Measurements from ENCODE around the gene IQCK.

IQCK gene

DNA sequence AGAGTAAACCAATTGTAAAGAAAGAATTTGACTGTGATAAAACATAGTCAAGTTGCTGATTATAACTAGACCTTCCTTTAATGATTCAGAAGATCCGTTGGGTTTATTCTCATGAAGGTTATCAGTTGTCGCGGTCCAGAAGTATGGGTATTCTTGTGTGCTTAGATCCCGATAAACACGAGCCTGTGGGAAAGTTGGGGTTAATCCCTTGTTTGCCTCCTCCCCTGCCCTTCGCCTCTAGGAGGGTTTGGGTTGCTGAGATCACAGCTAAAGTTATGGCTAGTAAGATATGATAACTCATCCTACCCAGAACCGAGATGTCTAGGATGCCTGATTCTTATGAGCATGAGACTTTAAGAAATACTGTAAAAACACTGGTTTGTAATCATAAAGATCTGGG lies 99.8 kb downstream of the IQCK start:
- Histone ChIP-seq H3K36me3 (no peaks in the 10 kb centered on the region), H3K27me3 (no peaks in the 10 kb centered on the region), H3K27ac (no peak overlapping the region), H3K4me3 (ENCODE audit: low read depth in 1 of 2, low read length in 1 of 2) (no peak overlapping the region), H3K4me1 (ENCODE audit: control insufficient read depth in 1 of 2, insufficient read depth in 1 of 2, low read depth in 1 of 2, low read length in 1 of 2) (no peaks in the 10 kb centered on the region), H3K9me3 (no peaks in the 10 kb centered on the region)
- TF ChIP-seq, protein P1, sequence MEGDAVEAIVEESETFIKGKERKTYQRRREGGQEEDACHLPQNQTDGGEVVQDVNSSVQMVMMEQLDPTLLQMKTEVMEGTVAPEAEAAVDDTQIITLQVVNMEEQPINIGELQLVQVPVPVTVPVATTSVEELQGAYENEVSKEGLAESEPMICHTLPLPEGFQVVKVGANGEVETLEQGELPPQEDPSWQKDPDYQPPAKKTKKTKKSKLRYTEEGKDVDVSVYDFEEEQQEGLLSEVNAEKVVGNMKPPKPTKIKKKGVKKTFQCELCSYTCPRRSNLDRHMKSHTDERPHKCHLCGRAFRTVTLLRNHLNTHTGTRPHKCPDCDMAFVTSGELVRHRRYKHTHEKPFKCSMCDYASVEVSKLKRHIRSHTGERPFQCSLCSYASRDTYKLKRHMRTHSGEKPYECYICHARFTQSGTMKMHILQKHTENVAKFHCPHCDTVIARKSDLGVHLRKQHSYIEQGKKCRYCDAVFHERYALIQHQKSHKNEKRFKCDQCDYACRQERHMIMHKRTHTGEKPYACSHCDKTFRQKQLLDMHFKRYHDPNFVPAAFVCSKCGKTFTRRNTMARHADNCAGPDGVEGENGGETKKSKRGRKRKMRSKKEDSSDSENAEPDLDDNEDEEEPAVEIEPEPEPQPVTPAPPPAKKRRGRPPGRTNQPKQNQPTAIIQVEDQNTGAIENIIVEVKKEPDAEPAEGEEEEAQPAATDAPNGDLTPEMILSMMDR (IDR thresholded peaks at IDR 0.05), result no peak

GRCh38 chr16:19822533-19822932 lies 104.5 kb downstream of the IQCK start:
- TF ChIP-seq, protein P1 (IDR thresholded peaks at IDR 0.05), result no peak
- H3K4me1 ChIP-seq (ENCODE audit: control insufficient read depth in 1 of 2, insufficient read depth in 1 of 2, low read depth in 1 of 2, low read length in 1 of 2), result no peaks in the 10 kb centered on the region
- H3K4me3 ChIP-seq (ENCODE audit: low read depth in 1 of 2, low read length in 1 of 2), result no peak overlapping the region
- no peaks in the 10 kb centered on the region for H3K27me3 ChIP-seq
- no peaks in the 10 kb centered on the region for H3K36me3 ChIP-seq
- no peaks in the 10 kb centered on the region for H3K9me3 ChIP-seq
- no peak overlapping the region for H3K27ac ChIP-seq

DNA sequence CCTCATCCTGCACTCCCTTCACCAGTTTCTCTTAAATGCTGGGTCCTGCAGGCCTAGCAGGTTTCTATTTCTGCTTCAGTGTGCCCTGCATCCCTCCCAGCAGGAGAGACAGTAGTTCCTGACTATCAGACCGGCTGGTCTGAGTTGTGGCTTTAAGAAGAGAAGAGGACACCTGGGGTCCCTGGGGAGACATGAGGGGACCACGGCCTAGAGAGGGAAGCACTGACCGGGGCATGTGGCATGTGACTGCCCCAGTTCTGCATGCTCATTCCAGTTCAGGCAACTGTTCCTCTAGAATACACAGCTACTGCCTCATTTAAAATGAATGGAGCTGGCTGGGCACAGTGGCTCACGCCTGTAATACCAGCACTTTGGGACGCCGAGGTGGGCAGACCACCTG lies 105.3 kb downstream of the IQCK start:
- no peaks in the 10 kb centered on the region for H3K27me3 ChIP-seq
- H3K27ac ChIP-seq, result no peak overlapping the region
- TF ChIP-seq, protein P1 (IDR thresholded peaks at IDR 0.05), result no peak
- no peak overlapping the region for H3K4me3 ChIP-seq (ENCODE audit: low read depth in 1 of 2, low read length in 1 of 2)
- H3K9me3 ChIP-seq, result no peaks in the 10 kb centered on the region
- H3K4me1 ChIP-seq (ENCODE audit: control insufficient read depth in 1 of 2, insufficient read depth in 1 of 2, low read depth in 1 of 2, low read length in 1 of 2), result no peaks in the 10 kb centered on the region
- no peaks in the 10 kb centered on the region for H3K36me3 ChIP-seq

GRCh38 chr16:19824216-19824615 lies 106.1 kb downstream of the IQCK start:
- Histone ChIP-seq H3K36me3 (no peaks in the 10 kb centered on the region), H3K4me3 (ENCODE audit: low read depth in 1 of 2, low read length in 1 of 2) (no peak overlapping the region), H3K9me3 (no peaks in the 10 kb centered on the region), H3K27ac (no peak overlapping the region), H3K27me3 (no peaks in the 10 kb centered on the region), H3K4me1 (ENCODE audit: control insufficient read depth in 1 of 2, insufficient read depth in 1 of 2, low read depth in 1 of 2, low read length in 1 of 2) (no peaks in the 10 kb centered on the region)
- TF ChIP-seq, protein P1 (IDR thresholded peaks at IDR 0.05), result no peak

DNA sequence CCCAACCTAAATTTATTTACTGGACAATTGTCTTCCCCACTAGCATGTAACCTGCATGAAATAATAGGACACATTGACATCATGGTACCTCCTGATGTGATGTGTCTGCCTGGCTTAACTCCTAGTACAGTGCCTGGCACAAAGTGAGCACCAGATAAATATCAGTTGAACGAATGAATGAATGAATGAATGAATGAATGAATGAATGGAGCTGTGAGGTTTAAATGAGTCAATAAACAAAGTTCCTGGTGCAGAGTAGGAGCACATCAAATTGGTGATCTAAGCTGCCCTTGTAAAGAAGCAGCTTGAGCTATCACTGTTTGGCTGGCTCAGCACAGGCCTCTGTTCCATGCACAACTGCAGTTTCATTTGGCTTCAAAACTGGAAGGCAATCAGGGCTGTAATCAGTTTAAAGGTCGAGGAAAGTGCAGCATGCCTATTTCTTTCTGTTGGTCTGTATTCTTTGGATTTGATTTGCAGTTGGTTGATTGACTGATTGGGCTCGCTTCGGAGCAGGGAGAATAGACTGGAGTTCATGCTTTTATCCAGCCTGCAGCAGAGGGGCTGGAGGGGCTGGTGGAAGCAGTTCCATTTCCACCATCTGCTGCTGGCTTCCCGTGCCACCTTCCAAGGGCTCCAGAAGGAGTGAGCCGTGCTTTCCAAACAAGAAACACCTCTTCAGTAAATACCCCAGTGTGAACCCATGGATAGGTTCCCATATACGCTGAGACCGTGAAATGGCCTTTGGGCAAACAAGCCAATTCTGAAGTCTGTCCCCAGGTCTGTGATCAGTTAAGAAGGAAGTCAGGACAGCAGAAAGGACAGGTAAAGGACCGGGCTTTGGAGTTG lies 112.0 kb downstream of the IQCK start:
- H3K27ac ChIP-seq, result no peak overlapping the region
- H3K27me3 ChIP-seq, result no peaks in the 10 kb centered on the region
- TF ChIP-seq, protein P1 (IDR thresholded peaks at IDR 0.05), result no peak
- no peaks in the 10 kb centered on the region for H3K9me3 ChIP-seq
- H3K4me3 ChIP-seq (ENCODE audit: low read depth in 1 of 2, low read length in 1 of 2), result no peak overlapping the region
- no peaks in the 10 kb centered on the region for H3K4me1 ChIP-seq (ENCODE audit: control insufficient read depth in 1 of 2, insufficient read depth in 1 of 2, low read depth in 1 of 2, low read length in 1 of 2)
- H3K36me3 ChIP-seq, result no peaks in the 10 kb centered on the region

Data from neutrophil (primary cell).